HCT116 (cell line): ENCODE results near the gene LDLRAD4.

Experiments
- CTCF ChIP-seq, 3 experiments: fragments of 200-600 bp in 1 of 3; sonication (generic) in 1 of 3; IDR thresholded peaks in 2 of 3; conservative IDR thresholded peaks in 1 of 3; 2 replicates each; pipeline ENCODE4 v1.5.1; 2012 to 2017; ENCODE audit warnings: low read depth in 2 of 3, low read length in 2 of 3, antibody characterized with exemption in 1 of 3, borderline replicate concordance in 1 of 3, control low read depth in 1 of 3, mild to moderate bottlenecking in 1 of 3, mixed read lengths in 1 of 3, mixed run types in 1 of 3, moderate library complexity in 1 of 3; ENCODE audit not compliant: insufficient read depth in 1 of 3
- MAX ChIP-seq: IDR thresholded peaks from 2 replicates; pipeline ENCODE4 v1.6.1; 2012
- REST ChIP-seq: IDR thresholded peaks from 2 replicates; pipeline ENCODE4 v1.6.1; 2012; ENCODE audit warnings: low read depth
- SRF ChIP-seq: IDR thresholded peaks from 2 replicates; pipeline ENCODE4 v1.6.1; 2012; ENCODE audit warnings: low read depth
- ZBTB33 ChIP-seq: IDR thresholded peaks from 2 replicates; pipeline ENCODE4 v1.6.1; 2011; ENCODE audit warnings: mild to moderate bottlenecking, low read length, moderate library complexity; ENCODE audit not compliant: insufficient replicate concordance; ENCODE audit errors: extremely low read depth

GRCh38 chr18:13269013-13269280 is 50.4 kb downstream of the LDLRAD4 start:
- TF ChIP-seq CTCF (IDR thresholded peaks at IDR 0.05 in 2 of 3, conservative IDR thresholded peaks at IDR 0.05 in 1 of 3; ENCODE audit: borderline replicate concordance in 1 of 3, insufficient read depth in 1 of 3, low read depth in 2 of 3, low read length in 2 of 3) (no peak), REST (no peak), MAX (no peak), SRF (no peak), ZBTB33 (no peak)
